PC-9 (cell line): ENCODE measurements around the gene TMEM120B.

Source experiments
- EZH2 ChIP-seq: fragments of 200-600 bp; sonication (generic); IDR thresholded peaks from 2 replicates; pipeline ENCODE4 v1.8.0; 2017; ENCODE audit warnings: antibody characterized with exemption, low read depth
- TF ChIP-seq, protein P1 (sequence below): fragments of 200-600 bp; sonication (generic); conservative IDR thresholded peaks from 2 replicates; pipeline ENCODE4 v1.6.1; 2017; ENCODE audit warnings: mixed run types, antibody characterized with exemption, mild to moderate bottlenecking, moderate library complexity

DNA sequence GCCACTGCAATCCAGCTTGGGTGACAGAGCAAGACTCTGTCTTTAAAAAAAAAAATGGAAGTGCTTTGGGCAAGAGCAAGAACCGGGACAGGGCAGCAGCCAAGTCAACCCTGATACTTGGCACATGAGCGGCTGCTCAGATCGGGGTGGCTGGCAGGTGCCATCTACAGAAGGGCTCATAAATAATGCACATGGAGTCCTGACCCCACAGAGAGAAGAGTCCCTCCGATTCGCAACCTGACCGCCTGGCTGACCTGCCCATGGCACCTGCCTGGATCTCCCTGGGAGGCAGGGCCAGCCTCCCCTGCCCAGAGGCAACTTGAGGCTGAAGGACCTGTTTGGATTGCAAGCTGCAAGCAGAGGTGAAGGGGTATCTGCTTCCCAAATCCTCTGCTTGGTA is 9.6 kb upstream of the TMEM120B start:
- TF ChIP-seq, protein P1, sequence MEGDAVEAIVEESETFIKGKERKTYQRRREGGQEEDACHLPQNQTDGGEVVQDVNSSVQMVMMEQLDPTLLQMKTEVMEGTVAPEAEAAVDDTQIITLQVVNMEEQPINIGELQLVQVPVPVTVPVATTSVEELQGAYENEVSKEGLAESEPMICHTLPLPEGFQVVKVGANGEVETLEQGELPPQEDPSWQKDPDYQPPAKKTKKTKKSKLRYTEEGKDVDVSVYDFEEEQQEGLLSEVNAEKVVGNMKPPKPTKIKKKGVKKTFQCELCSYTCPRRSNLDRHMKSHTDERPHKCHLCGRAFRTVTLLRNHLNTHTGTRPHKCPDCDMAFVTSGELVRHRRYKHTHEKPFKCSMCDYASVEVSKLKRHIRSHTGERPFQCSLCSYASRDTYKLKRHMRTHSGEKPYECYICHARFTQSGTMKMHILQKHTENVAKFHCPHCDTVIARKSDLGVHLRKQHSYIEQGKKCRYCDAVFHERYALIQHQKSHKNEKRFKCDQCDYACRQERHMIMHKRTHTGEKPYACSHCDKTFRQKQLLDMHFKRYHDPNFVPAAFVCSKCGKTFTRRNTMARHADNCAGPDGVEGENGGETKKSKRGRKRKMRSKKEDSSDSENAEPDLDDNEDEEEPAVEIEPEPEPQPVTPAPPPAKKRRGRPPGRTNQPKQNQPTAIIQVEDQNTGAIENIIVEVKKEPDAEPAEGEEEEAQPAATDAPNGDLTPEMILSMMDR: no peak
- TF ChIP-seq EZH2: no peak
